Right lobe of liver (tissue), 4 donors: ENCODE measurements around the gene APOBR.

Experiments used
- POLR2A ChIP-seq: fragments of 450-650 bp; IDR thresholded peaks from one replicate; pipeline ENCODE4 v1.6.1; 2017; ENCODE audit warnings: antibody characterized with exemption, mild to moderate bottlenecking
- TF ChIP-seq, protein P1 (sequence below), 4 donors: fragments of 200-600 bp in 3 of 4; fragments of 450-650 bp in 1 of 4; IDR thresholded peaks; one replicate each; pipeline versions ENCODE4 v1.5.1 to v1.8.0; 2016 to 2022; ENCODE audit warnings: antibody characterized with exemption in 4 of 4, mild to moderate bottlenecking in 2 of 4
- donor health status: DM: no; HTN: no; CAD: no.
- donor health status: DM: no; HTN: no; CAD: no.
- donor health status: DM: no; HTN: yes; CAD: no.

DNA sequence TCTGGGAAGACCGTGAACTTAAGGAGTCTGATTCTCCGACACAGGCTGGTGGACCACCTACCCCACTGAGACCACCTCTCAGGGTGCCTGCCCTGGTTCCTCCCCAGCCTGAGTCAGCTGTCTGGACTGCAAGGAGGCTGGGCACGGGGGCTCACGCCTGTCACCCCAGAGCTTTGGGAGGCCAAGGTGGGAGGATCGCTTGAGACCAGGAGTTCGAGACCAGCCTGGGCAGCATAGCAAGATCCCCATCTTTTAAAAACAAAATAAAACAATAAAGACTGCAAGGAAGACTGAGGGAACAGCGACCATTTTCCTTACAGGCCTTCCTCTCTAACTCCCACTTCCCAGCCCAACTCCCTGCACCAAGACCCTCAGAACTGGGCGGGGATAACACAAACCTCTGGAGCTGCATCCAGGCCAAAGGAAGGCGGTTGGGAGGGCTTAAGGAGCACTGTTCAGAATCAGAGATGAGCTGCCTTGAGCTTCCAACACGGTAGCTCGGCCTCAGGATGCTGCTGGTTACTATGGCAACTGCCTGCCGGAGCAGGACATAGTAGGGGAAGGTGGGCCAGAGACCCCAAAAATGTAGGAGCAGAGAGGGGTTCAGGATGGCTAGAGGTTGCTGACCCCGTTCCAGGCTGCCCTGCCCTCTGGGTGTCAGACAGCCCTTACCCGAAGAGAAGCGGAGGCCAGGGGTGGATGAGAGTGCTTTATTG is 4.4 kb downstream of the APOBR start:
- TF ChIP-seq, protein P1, sequence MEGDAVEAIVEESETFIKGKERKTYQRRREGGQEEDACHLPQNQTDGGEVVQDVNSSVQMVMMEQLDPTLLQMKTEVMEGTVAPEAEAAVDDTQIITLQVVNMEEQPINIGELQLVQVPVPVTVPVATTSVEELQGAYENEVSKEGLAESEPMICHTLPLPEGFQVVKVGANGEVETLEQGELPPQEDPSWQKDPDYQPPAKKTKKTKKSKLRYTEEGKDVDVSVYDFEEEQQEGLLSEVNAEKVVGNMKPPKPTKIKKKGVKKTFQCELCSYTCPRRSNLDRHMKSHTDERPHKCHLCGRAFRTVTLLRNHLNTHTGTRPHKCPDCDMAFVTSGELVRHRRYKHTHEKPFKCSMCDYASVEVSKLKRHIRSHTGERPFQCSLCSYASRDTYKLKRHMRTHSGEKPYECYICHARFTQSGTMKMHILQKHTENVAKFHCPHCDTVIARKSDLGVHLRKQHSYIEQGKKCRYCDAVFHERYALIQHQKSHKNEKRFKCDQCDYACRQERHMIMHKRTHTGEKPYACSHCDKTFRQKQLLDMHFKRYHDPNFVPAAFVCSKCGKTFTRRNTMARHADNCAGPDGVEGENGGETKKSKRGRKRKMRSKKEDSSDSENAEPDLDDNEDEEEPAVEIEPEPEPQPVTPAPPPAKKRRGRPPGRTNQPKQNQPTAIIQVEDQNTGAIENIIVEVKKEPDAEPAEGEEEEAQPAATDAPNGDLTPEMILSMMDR (IDR thresholded peaks at IDR 0.05), result no peak
- no peak for TF ChIP-seq POLR2A
